CD14-positive monocyte (primary cell): Measurements from ENCODE around the gene ZNF23. TPM values are rescaled to one million over a fixed set of nuclear protein-coding genes. Genes with fewer than 3 reads are reported as not detected.

Experiments
- DNase-seq, 3 donors: peaks; one replicate each; pipeline ENCODE4 v3.0.0-alpha.2; 2011 to 2022
- H2AFZ ChIP-seq: 2 replicates; pipeline ENCODE4 v1.6.0; 2012; ENCODE audit warnings: mild to moderate bottlenecking, low read depth, low read length, inconsistent platforms; ENCODE audit not compliant: insufficient read depth, poor library complexity, severe bottlenecking
- H3K27ac ChIP-seq, 2 donors: 1 replicate in 1 of 2; 2 replicates in 1 of 2; pipeline ENCODE4 v1.5.1; 2012 to 2013; ENCODE audit warnings: low read length in 2 of 2, control low read depth in 1 of 2, inconsistent platforms in 1 of 2, low read depth in 1 of 2, mild to moderate bottlenecking in 1 of 2
- H3K27me3 ChIP-seq, 2 donors: one replicate each; pipeline versions ENCODE4 v1.6.0 to v1.6.1; 2011 to 2013; ENCODE audit warnings: low read length in 2 of 2; ENCODE audit not compliant: control insufficient read depth in 2 of 2, insufficient read depth in 2 of 2
- H3K36me3 ChIP-seq, 2 donors: replicated peaks in 1 of 2; 1 replicate in 1 of 2; 2 replicates in 1 of 2; pipeline versions ENCODE4 v1.5.1 to v1.6.1; 2012 to 2013; ENCODE audit warnings: low read length in 2 of 2, control low read depth in 1 of 2, inconsistent platforms in 1 of 2, mild to moderate bottlenecking in 1 of 2; ENCODE audit not compliant: insufficient read depth in 2 of 2, control insufficient read depth in 1 of 2
- H3K4me1 ChIP-seq, 2 donors: 1 replicate in 1 of 2; 2 replicates in 1 of 2; pipeline versions ENCODE4 v1.5.1 to v1.6.1; 2012 to 2013; ENCODE audit warnings: low read length in 2 of 2, control low read depth in 1 of 2, inconsistent platforms in 1 of 2, mild to moderate bottlenecking in 1 of 2, moderate library complexity in 1 of 2; ENCODE audit not compliant: insufficient read depth in 2 of 2, control insufficient read depth in 1 of 2
- H3K4me2 ChIP-seq: replicated peaks from 2 replicates; pipeline ENCODE3; 2012; ENCODE audit warnings: low read length, moderate library complexity, mild to moderate bottlenecking; ENCODE audit not compliant: poor library complexity, severe bottlenecking; ENCODE audit errors: extremely low read depth
- H3K4me3 ChIP-seq, 3 experiments: fragments of 200-600 bp in 1 of 3; sonication (generic) in 1 of 3; replicated peaks in 1 of 3; 1 replicate in 2 of 3; 2 replicates in 1 of 3; pipeline ENCODE4 v1.5.1; 2011 to 2013; ENCODE audit warnings: low read length in 3 of 3, mild to moderate bottlenecking in 3 of 3, control low read depth in 2 of 3, low read depth in 2 of 3, inconsistent platforms in 1 of 3, moderate library complexity in 1 of 3
- H3K79me2 ChIP-seq: 2 replicates; pipeline ENCODE4 v1.6.0; 2012; ENCODE audit warnings: mild to moderate bottlenecking, control low read depth, inconsistent platforms, low read length, moderate library complexity; ENCODE audit not compliant: insufficient read depth
- H3K9ac ChIP-seq: 2 replicates; pipeline ENCODE4 v1.6.0; 2017; ENCODE audit warnings: low read length, mild to moderate bottlenecking; ENCODE audit not compliant: insufficient read depth, poor library complexity, severe bottlenecking
- H3K9me3 ChIP-seq, 2 donors: replicated peaks in 1 of 2; 1 replicate in 1 of 2; 2 replicates in 1 of 2; pipeline versions ENCODE4 v1.5.1 to v1.6.1; 2012 to 2013; ENCODE audit warnings: low read length in 2 of 2, control low read depth in 1 of 2; ENCODE audit not compliant: control insufficient read depth in 1 of 2, insufficient read depth in 1 of 2
- H4K20me1 ChIP-seq: 2 replicates; pipeline ENCODE4 v1.6.0; 2012; ENCODE audit warnings: mild to moderate bottlenecking, low read length, control low read depth, moderate library complexity; ENCODE audit not compliant: insufficient read depth
- H3K27ac Mint-ChIP-seq, 7 donors: one replicate each; pipeline ENCODE4 v1.8.0; 2020; ENCODE audit warnings: mild to moderate bottlenecking in 7 of 7, mixed read lengths in 7 of 7, moderate library complexity in 6 of 7, inconsistent platforms in 2 of 7
- H3K27me3 Mint-ChIP-seq, 3 donors: one replicate each; pipeline ENCODE4 v1.8.0; 2021 to 2022; ENCODE audit warnings: low read depth in 3 of 3, mild to moderate bottlenecking in 3 of 3, mixed read lengths in 3 of 3, moderate library complexity in 3 of 3, inconsistent platforms in 1 of 3
- H3K36me3 Mint-ChIP-seq, 2 donors: one replicate each; pipeline ENCODE4 v1.8.0; 2020; ENCODE audit warnings: mixed read lengths in 2 of 2, inconsistent platforms in 1 of 2, mild to moderate bottlenecking in 1 of 2
- H3K4me1 Mint-ChIP-seq: one replicate; pipeline ENCODE4 v1.8.0; 2020; ENCODE audit warnings: mild to moderate bottlenecking, mixed read lengths
- H3K4me3 Mint-ChIP-seq, 2 donors: one replicate each; pipeline ENCODE4 v1.8.0; 2020; ENCODE audit warnings: mild to moderate bottlenecking in 2 of 2, mixed read lengths in 2 of 2, moderate library complexity in 1 of 2
- H3K9me3 Mint-ChIP-seq, 7 donors: one replicate each; pipeline ENCODE4 v1.8.0; 2020 to 2022; ENCODE audit warnings: mixed read lengths in 7 of 7, mild to moderate bottlenecking in 6 of 7, moderate library complexity in 6 of 7, inconsistent platforms in 2 of 7
- WGBS: methylation state at CpG from one replicate; pipeline ENCODE4 v1.1.5; 2013; ENCODE audit warnings: missing lambda C conversion rate; ENCODE audit not compliant: insufficient coverage; 5-methylcytosine and 5-hydroxymethylcytosine counted together
- intact Hi-C, 2 donors: fragments of 100-400 bp; cut with micrococcal nuclease; formaldehyde crosslinking; loops; one replicate each; pipeline versions ENCODE4 v1.15.0 to v1.15.1; 2023
- polyA minus RNA-seq: library from RNA; depleted of rRNA, polyadenylated mRNA; stranded (reverse); fragments of >200 nt; gene quantifications from 2 replicates; pipeline ENCODE4 v1.2.3, GENCODE V29; 2012
- polyA plus RNA-seq, 3 donors: library from polyadenylated mRNA; depleted of rRNA in 1 of 3; unstranded in 2 of 3; stranded (reverse) in 1 of 3; fragments of 300-500 nt in 2 of 3; fragments of >200 nt in 1 of 3; fragmentation: Illumina TruSeq in 2 of 3; gene quantifications; 1 replicate in 2 of 3; 2 replicates in 1 of 3; pipeline ENCODE4 v1.2.3, GENCODE V29; 2012 to 2021
- total RNA-seq, 12 experiments: library from RNA in 1 of 12; stranded (reverse) in 1 of 12; fragments of 120-200 nt in 1 of 12; gene quantifications; one replicate each; pipeline ENCODE4 v1.2.4 and lab custom pipeline; 2013 to 2026; ENCODE audit warnings: mixed read lengths in 6 of 12, inconsistent platforms in 1 of 12
- TF ChIP-seq, protein P1 (sequence below): fragments of 200-600 bp; IDR thresholded peaks from one replicate; pipeline ENCODE4 v1.8.0; 2022; ENCODE audit warnings: antibody characterized with exemption, mild to moderate bottlenecking

Gene ZNF23
- total RNA-seq (2013), result 6.3 TPM
- 1 to 10 TPM; 2.1 to 3.9 (median 2.8) TPM for polyA plus RNA-seq
- polyA minus RNA-seq, result 1.9 and 2.2 TPM in 2 replicates
- 0 to 1.7 (median 0.35) reads per million in 11 experiments for total RNA-seq (lab: John Stamatoyannopoulos, UW)

DNA sequence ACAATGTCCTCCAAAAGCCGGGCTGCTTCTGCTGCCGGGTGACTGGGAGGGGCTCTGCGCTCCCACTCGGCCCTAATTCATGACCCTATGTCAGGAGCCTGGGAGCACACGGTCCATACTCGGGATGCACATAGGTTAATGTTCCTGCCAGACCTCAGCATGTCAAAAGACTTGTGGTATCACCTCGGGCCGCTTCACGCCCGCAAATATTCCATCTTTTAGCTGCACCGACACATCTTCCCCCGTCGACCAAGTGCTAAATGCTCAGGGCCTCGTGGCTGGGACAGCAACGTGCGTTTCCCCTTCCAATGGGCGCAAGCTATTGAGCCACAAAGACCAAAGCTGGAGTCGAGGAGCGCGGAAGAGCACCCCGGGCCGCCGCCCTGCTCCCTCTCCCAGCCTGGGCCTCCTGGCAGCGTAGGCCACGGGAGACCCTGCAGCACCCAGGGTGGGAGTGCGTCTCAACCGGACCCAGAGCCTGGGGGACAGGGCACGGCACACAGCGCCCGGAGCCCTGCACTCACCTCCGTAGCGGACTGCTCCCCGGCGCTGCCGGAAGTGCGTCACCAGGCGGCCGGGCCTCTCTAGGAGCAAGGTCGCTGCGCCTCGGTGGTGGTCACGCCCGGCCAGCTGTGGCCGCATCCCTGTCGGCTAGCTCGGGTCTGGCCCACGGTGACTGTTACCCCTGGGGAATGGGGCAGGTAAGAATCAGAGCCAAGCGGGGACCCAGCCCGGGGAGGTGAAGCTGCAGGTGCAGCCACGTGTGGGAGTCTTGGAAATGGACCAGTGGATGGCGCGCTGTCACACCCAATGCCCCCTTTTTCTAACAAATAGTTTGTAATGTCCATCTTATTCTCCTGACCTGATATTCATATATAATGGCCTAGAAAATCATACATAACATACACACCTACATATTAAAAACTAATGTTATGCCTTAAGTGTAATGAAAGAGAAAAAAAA, at the start of gene ZNF23:
Gene ZNF23 (minus strand): TSS at position 562 of the 963 bp plus-strand sequence. CDS start 5,451 bp downstream, outside the sequence.
- peaks cover 3% of the 10 kb centered on the region for H3K79me2 ChIP-seq
- H3K4me3 ChIP-seq, result peak within 1 kb of the TSS; percentile 83 to 89 (median 83)
- Mint-ChIP-seq H3K4me1 (peaks cover 20% of the 10 kb centered on the region), H3K4me3 (peak within 1 kb of the TSS; percentile 87 to 95), H3K36me3 (peaks cover 0 to 4% of the 10 kb centered on the region in 2 donors), H3K9me3 (peaks cover 0 to 3% (median 2%) of the 10 kb centered on the region in 7 donors), H3K27ac (peak within 1 kb of the TSS; percentile 80 to 89 (median 86)), H3K27me3 (peaks cover 0 to 4% (median 0%) of the 10 kb centered on the region in 3 donors)
- H3K27ac ChIP-seq, result peak within 1 kb of the TSS; percentile 59 to 86
- no peaks in the 10 kb centered on the region for H3K9me3 ChIP-seq
- intact Hi-C loops, result loop anchor here in 1 of 2 donors (2.0 kb wide), 1 partner anchor 23 kb away; no protein-coding TSS in a partner anchor
- peaks cover 13 to 15% of the 10 kb centered on the region in 2 donors for H3K4me1 ChIP-seq
- no peaks in the 10 kb centered on the region for H3K36me3 ChIP-seq
- DNase-seq, result peak; percentile 74 to 80 (median 75)
- H3K27me3 ChIP-seq, result no peaks in the 10 kb centered on the region
- peak within 1 kb of the TSS; percentile 98 for H2AFZ ChIP-seq
- no peaks in the 10 kb centered on the region for H4K20me1 ChIP-seq
- H3K9ac ChIP-seq, result peak within 1 kb of the TSS; percentile 64
- under 1% methylated on average over 47 of the region's 52 CpGs for WGBS
- TF ChIP-seq, protein P1, sequence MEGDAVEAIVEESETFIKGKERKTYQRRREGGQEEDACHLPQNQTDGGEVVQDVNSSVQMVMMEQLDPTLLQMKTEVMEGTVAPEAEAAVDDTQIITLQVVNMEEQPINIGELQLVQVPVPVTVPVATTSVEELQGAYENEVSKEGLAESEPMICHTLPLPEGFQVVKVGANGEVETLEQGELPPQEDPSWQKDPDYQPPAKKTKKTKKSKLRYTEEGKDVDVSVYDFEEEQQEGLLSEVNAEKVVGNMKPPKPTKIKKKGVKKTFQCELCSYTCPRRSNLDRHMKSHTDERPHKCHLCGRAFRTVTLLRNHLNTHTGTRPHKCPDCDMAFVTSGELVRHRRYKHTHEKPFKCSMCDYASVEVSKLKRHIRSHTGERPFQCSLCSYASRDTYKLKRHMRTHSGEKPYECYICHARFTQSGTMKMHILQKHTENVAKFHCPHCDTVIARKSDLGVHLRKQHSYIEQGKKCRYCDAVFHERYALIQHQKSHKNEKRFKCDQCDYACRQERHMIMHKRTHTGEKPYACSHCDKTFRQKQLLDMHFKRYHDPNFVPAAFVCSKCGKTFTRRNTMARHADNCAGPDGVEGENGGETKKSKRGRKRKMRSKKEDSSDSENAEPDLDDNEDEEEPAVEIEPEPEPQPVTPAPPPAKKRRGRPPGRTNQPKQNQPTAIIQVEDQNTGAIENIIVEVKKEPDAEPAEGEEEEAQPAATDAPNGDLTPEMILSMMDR, result no peak
- peak within 1 kb of the TSS; percentile 88 for H3K4me2 ChIP-seq

DNA sequence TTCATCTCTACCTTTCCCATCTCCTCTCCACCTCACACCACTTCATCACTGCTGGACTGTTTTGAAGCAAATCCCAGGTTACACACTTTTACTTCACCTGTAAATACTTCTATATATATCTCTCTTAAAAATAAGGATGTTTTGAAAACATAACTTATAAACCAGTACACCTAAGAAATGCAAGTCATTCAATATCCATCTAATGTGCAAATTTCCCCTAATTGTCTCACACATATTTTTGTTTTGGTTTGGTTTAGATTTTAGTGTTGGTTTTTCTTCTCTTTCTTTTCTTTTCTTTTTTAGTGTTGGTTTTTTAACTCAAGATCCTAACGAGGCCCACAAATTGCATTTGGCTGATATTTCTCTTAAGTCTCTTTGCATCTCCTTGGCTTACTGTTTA, 45.0 kb upstream of the ZNF23 start:
- H3K9me3 Mint-ChIP-seq, result peaks cover 0 to 4% (median 0%) of the 10 kb centered on the region in 7 donors
- Histone ChIP-seq H3K4me3 (no peak overlapping the region), H3K4me1 (no peaks in the 10 kb centered on the region), H3K27ac (no peak overlapping the region), H3K27me3 (no peaks in the 10 kb centered on the region), H3K79me2 (no peaks in the 10 kb centered on the region), H3K9me3 (no peaks in the 10 kb centered on the region), H3K4me2 (no peak overlapping the region), H3K36me3 (no peaks in the 10 kb centered on the region), H2AFZ (no peak overlapping the region), H4K20me1 (no peaks in the 10 kb centered on the region), H3K9ac (no peak overlapping the region)
- H3K4me1 Mint-ChIP-seq, result no peaks in the 10 kb centered on the region
- H3K4me3 Mint-ChIP-seq, result no peak overlapping the region
- DNase-seq, result no peak
- no peaks in the 10 kb centered on the region for H3K36me3 Mint-ChIP-seq
- peak overlapping the region in 1 of 7 donors; percentile 19 for H3K27ac Mint-ChIP-seq
- TF ChIP-seq, protein P1, result no peak
- intact Hi-C loops, result no loop called here
- no CpG with 5 or more reads among the region's 1 CpG for WGBS
- H3K27me3 Mint-ChIP-seq, result peaks cover 3 to 20% (median 11%) of the 10 kb centered on the region in 3 donors
